ENCODE data around the gene CCDC171.
"Not testable (repeated sequence)": the region's sequence is repeated elsewhere in the genome, so short reads cannot be mapped to it uniquely, and the experiment has no call there.

Gene CCDC171

DNA sequence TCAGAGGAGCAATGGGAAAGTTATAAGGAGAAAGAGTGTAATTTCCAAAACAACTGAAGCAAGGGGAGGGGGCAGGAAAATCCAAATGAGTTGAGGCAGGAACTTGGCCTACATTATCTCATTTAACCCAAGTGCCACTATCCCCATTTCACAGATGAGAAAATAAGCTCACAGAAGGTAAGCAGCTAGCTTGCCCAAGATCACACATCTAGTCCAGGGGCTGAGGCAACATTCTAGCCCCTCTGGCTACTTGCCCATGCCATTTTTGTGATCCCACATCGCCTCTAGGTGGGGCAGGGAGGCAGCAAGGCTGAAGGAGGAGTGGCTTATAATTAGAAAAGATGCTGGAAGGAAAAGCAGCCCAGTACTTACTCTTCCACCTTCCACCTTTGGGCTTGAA lies 39.5 kb upstream of the CCDC171 start:
- peak; percentile 24 for DNase-seq (ENCODE audit: low read depth)
- no peak; the same call in 1 of the 2 replicates for TF ChIP-seq CTCF (conservative IDR thresholded peaks at IDR 0.05; ENCODE audit: low read length)
- H3K4me3 ChIP-seq (ENCODE audit: low read length) = no peak overlapping the region

- no peak overlapping the region for H3K4me3 ChIP-seq (ENCODE audit: low read length)
- TF ChIP-seq CTCF (conservative IDR thresholded peaks at IDR 0.05; ENCODE audit: low read length) = no peak
- no peak for DNase-seq (ENCODE audit: low read depth)
Observed at GRCh38 chr9:15519831-15520230, 33.0 kb upstream of the CCDC171 start.

DNA sequence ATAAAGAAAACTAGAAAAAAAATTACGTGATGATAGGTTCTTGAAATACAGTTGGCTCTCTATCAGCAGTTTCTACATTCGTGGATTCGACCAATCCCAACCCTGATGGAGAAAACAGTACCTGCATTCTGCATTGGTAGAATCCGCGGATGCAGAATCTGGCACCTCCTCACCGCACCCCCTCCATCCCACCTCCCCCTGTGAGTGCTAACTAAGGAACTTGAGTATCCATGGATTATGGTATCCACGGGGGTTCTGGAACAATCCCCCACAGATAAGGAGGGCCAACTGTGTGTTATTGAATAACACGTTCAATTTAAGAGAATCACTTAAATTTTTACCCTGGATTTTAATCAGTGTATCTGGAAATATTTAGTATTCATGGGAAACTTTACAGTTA lies 31.6 kb upstream of the CCDC171 start:
- no peak for DNase-seq (ENCODE audit: low read depth)
- no peak for TF ChIP-seq CTCF (conservative IDR thresholded peaks at IDR 0.05; ENCODE audit: low read length)
- H3K4me3 ChIP-seq (ENCODE audit: low read length) = no peak overlapping the region

DNA sequence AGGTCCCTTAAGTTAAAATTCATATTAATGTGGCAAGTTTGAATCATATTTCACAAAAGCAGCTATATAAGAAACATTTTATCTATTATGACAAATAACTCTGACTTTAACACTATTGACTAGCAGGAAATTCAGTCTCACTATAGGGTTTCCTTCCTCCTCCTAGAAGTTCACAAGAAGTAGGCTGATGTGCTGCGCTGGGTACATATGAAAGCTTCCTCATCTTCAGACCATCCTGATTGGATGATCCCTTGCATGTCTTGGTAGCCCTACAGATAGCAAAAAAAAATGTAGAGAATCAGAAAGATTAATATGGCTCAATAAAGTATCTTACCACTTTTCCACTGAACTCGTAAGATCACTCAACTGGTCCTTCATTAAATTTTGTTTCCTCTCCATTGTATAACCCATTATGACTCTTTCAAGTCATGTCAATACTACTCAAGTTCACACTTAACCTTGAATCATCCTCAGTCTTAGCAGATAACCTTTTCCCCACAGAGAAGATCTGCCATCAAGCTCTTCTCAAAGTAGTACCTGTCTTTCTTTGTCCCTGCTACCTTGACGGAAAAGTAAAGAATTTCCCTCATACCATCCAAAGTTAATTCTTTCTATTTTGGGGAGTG lies 30.6 kb upstream of the CCDC171 start:
- TF ChIP-seq CTCF (conservative IDR thresholded peaks at IDR 0.05; ENCODE audit: low read length) = no peak
- no peak for DNase-seq (ENCODE audit: low read depth)
- H3K4me3 ChIP-seq (ENCODE audit: low read length) = no peak overlapping the region

DNA sequence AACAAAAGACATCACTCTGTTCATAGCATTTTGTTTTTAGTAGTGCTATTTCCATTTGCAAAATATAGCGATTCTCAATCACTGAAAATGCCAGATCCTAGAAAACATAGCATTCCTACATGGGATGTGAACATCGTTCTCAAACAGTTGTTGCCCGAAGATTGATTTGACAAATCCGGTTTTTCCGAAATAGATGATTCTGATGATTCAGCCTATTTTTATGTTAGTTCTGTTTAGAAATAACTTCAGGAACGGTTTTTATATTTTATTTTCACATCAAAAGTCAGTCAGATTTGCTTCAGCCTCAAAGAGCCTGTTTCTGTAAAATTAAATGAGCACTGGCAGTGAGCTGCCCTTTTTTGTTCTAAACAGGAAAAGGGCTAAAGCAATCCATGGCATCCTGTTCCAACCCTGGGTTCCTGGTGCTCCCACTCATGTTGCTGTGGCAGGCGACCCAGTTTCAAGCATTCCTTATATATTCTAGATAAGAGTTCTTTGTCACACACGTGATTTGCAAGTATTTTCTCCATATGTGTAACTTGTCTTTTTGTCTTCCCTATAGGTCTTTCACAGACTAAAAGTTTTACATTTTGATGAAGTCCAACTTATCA lies 27.9 kb upstream of the CCDC171 start:
- no peak for TF ChIP-seq CTCF (conservative IDR thresholded peaks at IDR 0.05; ENCODE audit: low read length)
- no peak for DNase-seq (ENCODE audit: low read depth)
- no peak overlapping the region for H3K4me3 ChIP-seq (ENCODE audit: low read length)

- TF ChIP-seq CTCF (conservative IDR thresholded peaks at IDR 0.05; ENCODE audit: low read length) = no peak
- DNase-seq (ENCODE audit: low read depth) = no peak
- H3K4me3 ChIP-seq (ENCODE audit: low read length) = no peak overlapping the region
Observed at GRCh38 chr9:15525958-15526357, 26.9 kb upstream of the CCDC171 start.

- not testable (repeated sequence) for H3K4me3 ChIP-seq (ENCODE audit: low read length); DNase-seq (ENCODE audit: low read depth)
Observed at GRCh38 chr9:15527035-15527434, 25.8 kb upstream of the CCDC171 start.

Measured in AG10803 (cell line).